ENCODE measurements around the gene TAX1BP3.
"Not testable (repeated sequence)": the region's sequence is repeated elsewhere in the genome, so short reads cannot be mapped to it uniquely, and the experiment has no call there.

The TAX1BP3 gene, protein sequence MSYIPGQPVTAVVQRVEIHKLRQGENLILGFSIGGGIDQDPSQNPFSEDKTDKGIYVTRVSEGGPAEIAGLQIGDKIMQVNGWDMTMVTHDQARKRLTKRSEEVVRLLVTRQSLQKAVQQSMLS

DNA sequence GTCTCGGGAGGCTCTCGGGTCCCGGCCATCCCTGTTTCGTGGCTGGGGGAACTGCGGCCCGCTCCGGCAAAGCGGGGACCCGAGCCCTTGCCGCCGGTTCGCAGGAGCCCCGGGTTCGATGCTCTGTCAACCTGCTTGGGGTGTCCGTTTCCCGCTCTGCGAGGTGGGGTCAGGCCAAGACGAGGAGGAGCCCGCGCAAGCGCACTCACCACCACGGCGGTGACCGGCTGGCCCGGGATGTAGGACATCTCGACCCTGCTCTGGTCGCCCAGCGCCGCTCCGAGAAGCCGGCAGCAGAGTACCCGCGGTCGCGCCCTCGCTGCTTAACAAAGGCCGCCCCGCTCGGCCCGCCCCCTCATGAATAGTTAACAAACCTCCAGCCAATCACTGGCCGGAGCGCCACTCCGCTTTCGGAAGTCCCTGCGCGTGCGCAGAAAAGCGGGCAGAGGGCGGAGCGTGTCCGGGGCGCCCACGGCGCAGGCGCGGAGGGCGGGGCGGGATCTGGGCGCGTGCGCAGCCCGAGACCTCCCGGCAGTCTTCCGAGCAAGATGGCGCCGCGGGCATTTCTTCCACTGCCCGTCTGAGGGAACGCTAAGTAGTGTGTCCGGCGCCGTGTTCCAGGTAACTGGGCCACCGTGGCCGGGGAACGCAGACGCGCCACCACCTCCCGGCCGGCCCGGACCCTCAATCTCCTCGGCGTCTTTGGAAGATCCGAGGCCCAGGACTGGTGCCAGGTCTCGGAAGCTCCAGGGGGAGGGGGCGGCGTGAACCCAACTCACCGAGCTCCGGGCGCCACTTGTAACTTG, at the start of gene TAX1BP3, which contains the start of gene EMC6:
Gene TAX1BP3, minus strand, starts transcription at position 300 of the 806 bp plus-strand sequence. Its CDS starts 52 bp downstream, at position 248.
Gene EMC6, plus strand, starts transcription at position 534 of the 806 bp plus-strand sequence. CDS start 335 bp downstream, outside the sequence.
- TF ChIP-seq CTCF (IDR thresholded peaks at IDR 0.05; ENCODE audit: low read depth, low read length) = no peak
- peak within 1 kb of the TSS; percentile 83 for H3K4me3 ChIP-seq (ENCODE audit: low read depth, low read length)

DNA sequence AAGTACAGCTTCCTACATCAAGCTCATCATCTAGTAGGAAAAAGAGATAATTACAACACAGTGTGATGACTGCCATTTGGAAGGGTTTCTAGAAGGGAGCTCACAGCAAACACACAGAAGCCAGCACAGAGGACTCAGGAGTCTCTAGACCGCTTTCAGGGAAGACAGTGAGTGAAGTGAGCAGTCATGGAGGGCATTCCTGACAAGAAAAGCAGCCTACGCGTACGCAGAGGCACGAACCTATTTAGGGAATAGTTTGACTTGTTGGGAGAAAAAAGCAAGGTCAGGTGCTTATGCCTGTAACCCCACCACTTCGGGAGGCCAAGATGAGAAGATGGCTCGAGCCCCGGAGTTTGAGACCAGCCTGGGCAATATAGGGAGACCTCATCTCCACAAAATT, 46.9 kb upstream of the TAX1BP3 start:
- H3K4me3 ChIP-seq (ENCODE audit: low read depth, low read length) = no peak overlapping the region
- no peak for TF ChIP-seq CTCF (IDR thresholded peaks at IDR 0.05; ENCODE audit: low read depth, low read length)

DNA sequence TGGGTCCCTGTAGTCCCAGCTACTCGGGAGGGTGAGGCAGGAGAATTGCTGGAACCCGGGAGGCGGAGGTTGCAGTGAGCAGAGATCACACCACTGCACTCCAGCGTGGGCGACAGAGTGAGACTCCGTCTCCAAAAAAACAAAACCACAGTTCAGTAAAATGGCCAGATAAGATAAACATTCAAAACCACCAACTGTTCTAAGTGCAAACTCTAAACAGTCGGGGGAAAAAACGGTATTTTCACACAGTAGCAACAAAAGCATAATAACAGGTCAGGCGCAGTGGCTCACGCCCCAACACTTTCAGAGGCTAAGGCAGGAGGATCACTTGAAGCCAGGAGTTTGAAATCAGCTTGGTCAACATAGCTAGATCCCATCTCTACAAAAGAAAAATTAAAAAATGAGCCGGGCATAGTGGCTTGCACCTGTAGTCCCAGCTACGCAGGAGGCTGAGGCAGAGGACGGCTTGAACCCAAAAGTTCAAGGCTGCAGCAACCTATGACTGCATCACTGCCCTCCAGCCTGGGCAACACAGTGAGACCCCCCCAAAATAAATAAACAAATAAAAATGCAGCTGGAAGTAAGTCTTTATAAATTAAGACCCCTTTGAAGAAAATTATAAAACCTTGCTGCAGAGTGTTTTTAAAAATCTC, 44.6 kb upstream of the TAX1BP3 start:
- H3K4me3 ChIP-seq (ENCODE audit: low read depth, low read length) = no peak overlapping the region
- no peak for TF ChIP-seq CTCF (IDR thresholded peaks at IDR 0.05; ENCODE audit: low read depth, low read length)

DNA sequence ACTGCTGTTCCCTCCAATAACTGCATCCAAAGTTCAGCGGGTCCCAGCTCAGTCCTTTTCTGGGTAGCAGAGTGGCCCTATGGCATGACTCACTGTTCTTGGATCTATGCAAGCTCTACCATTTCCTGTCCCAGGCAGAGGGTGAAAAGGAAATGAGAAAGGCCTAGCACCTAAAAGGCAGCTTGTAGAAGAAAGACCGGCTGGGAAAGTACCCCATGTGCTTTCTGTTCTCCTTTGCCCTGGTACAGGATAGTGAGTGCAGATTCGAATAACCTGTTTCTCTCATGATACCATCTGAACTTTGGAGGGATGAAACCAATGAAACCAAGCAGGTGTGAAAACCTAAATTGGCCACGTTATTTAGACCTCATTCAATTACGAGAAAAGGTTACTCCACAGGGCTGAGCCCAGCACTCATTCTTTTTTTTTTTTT, 42.6 kb upstream of the TAX1BP3 start:
- no peak for TF ChIP-seq CTCF (IDR thresholded peaks at IDR 0.05; ENCODE audit: low read depth, low read length)

GRCh38 chr17:3708366-3708765, 40.0 kb upstream of the TAX1BP3 start:
- H3K4me3 ChIP-seq (ENCODE audit: low read depth, low read length) = no peak overlapping the region
- TF ChIP-seq CTCF (IDR thresholded peaks at IDR 0.05; ENCODE audit: low read depth, low read length) = no peak

More for the DNA sequence above, 42.6 kb upstream of the TAX1BP3 start:
- no peak overlapping the region for H3K4me3 ChIP-seq (ENCODE audit: low read depth, low read length)

DNA sequence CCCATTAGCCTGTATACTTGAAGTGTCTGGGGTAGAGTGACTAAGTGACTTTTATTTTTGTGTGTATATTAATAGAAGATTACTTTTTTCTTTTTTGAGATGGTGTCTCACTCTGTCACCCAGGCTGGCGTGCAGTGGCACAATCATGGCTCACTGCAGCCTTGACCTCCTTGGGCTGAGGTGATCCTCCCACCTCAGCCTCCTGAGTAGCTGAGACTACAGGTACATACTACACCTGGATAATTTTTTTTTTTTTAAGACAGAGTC, 37.3 kb upstream of the TAX1BP3 start:
- not testable (repeated sequence) for H3K4me3 ChIP-seq (ENCODE audit: low read depth, low read length)

DNA sequence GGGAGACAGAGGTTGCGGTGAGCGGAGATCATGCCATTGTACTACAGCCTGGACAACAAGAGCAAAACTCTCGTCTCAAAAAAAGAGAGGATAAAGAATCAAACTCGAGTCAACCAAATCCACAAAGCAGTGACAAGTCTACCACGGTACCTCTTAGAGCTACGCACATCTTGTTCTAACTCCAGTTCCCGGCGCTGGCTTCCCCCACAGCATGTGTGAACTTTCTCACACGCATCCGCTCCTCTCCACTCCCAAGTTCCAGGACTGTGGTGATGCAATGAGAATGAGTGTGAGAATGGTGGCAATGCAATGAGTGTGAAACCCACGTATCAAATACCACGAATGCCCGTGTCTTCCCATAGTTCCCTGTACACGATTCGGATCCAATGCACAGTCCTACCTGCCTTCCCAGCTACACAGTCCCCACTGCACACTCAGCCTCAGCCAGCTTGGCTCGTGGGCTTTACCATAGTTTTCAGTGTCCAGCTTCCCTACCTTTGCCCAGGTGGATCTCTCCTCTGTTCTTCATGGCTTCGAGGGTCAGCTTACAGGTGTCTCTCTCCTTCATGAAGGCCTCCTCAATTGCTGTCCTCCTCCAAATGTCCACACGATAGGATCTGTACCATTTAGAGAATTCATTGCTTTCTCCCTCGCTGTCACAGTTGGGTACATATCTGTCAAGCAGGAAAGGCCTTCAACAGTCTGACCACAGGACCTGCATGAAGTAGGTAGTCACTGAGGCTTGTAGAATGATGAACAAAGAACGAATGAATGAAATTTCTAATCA, 36.7 kb upstream of the TAX1BP3 start:
- H3K4me3 ChIP-seq (ENCODE audit: low read depth, low read length) = no peak overlapping the region
- TF ChIP-seq CTCF (IDR thresholded peaks at IDR 0.05; ENCODE audit: low read depth, low read length) = no peak

DNA sequence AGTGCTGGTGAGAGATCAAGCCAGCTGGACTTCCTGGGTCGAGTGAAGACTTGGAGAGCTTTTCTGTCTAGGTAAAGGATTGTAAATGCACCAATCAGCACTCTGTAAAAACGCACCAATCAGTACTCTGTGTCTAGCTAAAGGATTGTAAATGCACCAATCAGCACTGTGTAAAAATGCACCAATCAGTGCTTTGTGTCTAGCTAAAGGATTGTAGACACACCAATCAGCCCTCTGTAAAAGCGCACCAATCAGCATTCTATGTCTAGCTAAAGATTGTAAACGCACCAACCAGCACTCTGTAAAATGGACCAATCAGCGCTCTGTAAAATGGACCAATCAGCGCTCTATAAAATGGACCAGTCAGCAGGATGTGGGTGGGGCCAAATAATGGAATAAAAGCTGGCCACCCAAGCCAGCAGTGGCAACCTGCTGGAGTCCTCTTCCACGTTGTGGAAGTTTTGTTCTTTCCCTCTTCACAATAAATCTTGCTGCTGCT, 33.7 kb upstream of the TAX1BP3 start:
- H3K4me3 ChIP-seq (ENCODE audit: low read depth, low read length) = not testable (repeated sequence)

Data from WI38 (cell line).